ENCODE data around the gene MGP.
A peak's percentile ranks its signal among the peaks of the same experiment; 100 is the strongest.

Gene MGP

DNA sequence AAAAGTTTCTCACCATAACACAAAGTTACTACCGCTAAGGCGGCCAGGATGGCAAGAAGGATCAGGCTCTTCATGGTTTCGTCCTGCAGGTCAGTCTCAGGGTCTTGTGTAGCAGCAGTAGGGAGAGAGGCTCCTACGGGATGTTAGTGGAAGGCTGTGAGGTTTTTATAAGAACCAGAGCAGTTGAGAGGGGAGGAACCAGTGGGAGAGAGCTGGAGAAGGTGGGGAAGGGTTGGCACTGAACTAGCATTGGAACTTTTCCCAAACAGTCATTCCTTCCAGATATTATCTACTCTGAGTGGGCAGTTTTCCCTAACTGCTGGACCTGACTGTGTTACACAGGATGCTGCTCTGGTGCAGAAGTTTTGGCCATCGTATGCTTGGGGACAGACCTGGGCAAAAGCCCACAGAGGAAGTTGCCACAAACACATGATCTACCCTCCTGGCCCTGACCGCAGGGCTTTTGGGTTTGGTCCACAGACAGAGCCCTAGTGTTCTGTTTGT is at the start of gene MGP:
MGP (minus strand) TSS at position 137 of the 504 bp plus-strand sequence; CDS start at position 74, 63 bp downstream.
- DNase-seq = peak in 4 of 42 donors; percentile 10 to 37 (median 22)
- intact Hi-C loops (cut with DNase I) = no loop called here

DNA sequence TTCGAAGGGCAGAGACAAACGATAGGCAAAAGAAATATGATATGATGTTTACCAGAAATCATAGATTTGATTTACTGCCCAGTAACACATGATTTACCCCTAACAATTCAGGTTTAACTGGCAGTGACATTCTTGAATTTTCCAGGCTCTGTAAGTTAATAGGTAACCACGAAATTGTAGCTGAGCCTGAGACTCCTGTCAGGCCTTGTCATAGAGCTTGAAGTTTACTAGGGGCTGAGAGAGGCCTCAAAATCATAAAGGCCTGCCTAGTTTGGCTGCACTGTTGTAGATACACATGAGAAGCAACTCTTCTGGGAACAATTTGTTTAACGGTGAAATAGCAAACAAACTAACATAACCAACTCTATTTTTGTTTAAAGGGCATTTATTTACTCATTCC is 49.4 kb upstream of the MGP start:
- no peak for DNase-seq
- intact Hi-C loops (cut with DNase I) = no loop called here

DNA sequence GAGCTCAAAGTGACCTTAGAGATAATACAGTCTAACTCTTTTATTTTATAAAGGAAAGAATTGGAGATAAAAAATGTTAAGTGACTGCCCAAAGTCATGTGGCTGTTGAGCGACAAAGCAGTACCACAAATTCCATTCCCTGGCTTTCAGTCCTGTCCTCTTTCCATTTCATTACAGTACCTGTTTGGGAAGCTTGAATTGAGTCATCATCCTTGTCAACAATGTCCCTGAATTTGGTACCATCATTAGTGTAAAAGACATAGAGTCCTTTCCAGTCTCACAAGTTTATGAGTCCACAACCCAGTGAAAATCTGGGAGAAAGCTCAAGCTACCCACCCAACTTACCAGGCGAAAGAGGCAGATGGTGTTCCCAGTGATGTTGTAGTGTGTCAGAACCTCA is 48.9 kb upstream of the MGP start:
- DNase-seq = no peak
- intact Hi-C loops (cut with DNase I) = no loop called here

DNA sequence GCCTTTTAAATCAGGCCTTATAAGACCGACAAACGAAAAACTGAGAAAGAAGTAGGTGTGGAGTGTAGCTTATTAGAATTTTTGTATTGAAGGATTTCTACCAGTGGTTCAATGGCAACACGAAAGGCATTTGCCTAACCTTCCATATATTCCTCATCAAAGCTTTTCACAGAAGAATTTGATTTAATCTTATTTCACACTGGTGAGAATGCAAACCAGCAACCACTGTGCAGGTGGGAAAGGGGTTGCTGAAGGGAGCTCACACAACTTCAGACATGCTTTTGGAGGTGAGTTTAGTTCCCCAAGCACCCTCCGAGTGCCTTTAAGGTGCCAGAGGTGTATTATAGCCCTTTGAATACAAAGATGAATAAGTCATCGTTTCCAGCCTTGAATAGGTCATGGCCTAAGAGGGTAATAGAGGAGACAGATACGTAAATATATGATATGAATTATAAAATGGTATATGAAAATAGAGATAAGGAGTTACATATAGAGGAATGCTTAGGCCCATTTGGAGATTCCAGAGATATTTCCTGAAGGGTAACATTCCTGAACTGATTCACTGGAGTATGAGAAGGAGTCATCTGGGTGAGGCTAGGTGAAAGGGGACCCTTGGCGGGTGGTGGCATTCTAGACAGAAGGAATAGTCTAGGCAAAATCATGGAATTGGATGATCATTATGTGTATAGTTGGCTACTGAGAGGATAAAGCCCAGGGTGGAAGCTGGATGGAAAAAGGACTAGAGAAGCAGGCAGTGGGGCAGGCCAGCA is 46.3 kb upstream of the MGP start:
- DNase-seq = no peak
- intact Hi-C loops (cut with DNase I) = no loop called here

DNA sequence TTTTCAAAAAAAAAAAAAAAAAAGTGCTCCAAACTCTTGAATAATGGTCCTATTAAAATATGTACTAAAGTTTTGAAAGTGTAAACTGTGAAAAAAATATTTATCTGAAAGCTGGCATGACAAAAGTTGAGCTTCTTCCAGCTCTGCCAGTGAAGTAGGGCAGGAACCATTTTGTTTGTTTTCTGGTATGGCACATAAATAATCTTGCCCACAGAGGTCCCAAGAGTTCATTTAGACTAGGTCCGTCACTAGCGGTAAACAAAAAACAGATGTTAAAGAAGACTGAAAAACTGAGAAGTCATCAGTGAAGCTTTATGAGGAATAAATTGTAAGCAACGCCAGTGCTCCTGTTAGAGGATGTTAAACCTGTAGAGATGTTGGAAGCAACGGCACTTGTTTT is 45.7 kb upstream of the MGP start:
- intact Hi-C loops (cut with DNase I) = no loop called here
- no peak for DNase-seq

DNA sequence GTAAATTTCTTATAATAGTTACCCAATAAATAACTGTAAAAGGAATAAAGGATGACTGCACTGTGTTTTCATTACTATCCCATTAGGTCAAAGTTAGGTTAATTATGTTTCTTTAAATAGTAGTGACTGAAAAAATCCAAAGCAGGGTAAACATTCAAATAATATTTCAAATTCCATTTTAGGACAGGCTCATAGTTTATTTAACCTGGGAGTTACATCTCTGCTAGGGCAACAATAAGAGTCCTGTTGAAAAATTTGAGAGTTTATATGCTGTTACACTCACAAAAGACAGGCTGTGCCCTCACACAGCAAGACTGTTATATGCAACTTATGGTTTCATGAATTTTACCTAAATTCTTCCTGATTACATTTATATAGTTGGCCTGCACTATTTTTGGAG is 44.6 kb upstream of the MGP start:
- no peak for DNase-seq
- intact Hi-C loops (cut with DNase I) = no loop called here

DNA sequence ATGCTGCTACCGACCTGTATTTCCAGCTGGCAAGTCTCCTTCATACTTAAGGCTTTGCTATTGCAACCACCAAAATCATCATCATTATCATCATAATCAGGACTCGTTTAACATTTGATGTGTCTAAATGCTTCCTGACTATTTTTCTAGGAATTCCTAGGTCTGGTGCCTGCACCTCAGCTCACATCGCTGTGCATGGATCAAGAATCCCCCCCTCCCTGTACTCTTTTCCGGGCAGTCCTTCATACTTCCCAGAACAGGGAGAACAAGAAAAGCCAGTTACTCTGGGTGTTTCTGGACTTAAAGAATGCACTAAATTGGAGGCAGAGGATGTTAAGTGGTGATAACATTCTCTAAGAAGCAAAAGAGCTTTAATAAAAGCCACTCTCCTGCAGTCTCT is 43.3 kb upstream of the MGP start:
- intact Hi-C loops (cut with DNase I) = no loop called here
- no peak for DNase-seq

DNA sequence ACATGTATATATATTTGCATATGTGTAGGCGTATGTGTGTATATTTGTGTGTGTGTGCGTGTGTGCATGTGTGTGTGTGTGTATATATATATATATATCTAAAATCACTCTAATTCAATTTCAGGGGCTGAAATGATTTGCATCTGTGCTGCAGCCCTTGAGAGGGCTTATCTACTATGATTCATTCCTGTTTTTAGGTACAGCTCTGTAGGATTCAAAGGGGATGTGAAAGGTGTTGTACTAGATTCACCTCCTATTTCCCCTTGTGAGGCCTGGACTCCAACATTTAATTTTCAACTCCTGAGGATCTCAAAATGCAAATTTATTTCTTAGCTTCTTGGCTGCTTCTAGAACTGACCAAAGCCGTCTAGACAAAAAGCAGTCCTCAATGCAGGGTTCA is 41.6 kb upstream of the MGP start:
- intact Hi-C loops (cut with DNase I) = no loop called here
- no peak for DNase-seq

DNA sequence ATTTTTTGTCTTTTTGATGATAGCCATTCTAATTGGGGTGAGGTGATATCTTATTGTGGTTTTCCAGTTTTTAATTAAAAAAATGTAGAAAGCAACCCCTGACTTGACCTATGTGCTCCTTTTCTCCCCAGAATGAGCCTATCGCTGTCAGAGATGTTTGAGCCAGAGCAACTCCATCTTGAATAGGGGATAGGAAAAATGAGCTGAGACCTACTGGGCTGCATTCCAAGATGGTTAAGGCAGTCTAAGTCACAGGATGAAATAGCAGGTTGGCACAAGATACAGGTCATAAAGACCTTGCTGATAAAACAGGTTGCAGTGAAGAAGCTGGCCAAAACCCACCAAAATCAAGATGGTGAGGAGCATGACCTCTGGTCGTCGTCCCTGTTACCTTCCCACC is 38.9 kb upstream of the MGP start:
- intact Hi-C loops (cut with DNase I) = no loop called here

DNA sequence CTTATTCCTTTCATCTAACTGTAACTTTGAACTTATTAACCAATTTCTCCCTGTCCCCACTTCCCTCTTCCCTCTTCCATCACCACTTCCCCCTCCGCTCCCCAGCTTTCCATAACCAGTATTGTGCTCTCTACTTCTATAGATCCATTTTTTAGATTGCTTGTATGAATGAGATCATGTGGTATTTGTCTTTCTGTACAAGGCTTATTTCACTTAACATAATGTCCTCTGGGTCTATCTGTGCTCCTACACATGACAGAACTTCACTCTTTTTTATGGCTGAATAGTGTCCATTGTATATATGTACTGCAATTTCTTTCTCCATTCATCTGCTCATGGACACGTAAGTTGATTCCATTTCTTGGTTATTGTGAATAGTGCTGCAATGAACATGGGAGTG is 38.3 kb upstream of the MGP start:
- intact Hi-C loops (cut with DNase I) = no loop called here
- DNase-seq = no peak

More for the DNA sequence above, 38.9 kb upstream of the MGP start:
- no peak for DNase-seq

DNA sequence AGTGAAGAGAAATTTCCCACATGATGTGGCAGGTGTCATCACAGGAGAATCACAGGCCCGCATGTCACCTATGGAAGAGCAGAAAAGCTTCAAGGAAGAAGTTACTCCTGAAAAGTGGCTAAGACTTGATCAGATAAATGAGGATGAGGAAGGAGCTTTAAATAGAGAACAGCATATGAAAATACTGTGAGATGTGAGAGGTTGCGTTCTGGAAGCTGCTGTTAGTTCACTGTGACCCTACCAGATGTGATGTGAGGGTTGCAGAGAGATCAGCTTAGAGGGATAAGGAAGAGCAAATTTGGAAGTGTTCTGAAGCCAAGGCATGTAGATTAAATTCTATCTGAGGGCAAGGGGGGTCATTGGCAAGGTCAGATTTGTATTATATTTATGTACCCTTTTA is 35.6 kb upstream of the MGP start:
- intact Hi-C loops (cut with DNase I) = no loop called here
- no peak for DNase-seq

DNA sequence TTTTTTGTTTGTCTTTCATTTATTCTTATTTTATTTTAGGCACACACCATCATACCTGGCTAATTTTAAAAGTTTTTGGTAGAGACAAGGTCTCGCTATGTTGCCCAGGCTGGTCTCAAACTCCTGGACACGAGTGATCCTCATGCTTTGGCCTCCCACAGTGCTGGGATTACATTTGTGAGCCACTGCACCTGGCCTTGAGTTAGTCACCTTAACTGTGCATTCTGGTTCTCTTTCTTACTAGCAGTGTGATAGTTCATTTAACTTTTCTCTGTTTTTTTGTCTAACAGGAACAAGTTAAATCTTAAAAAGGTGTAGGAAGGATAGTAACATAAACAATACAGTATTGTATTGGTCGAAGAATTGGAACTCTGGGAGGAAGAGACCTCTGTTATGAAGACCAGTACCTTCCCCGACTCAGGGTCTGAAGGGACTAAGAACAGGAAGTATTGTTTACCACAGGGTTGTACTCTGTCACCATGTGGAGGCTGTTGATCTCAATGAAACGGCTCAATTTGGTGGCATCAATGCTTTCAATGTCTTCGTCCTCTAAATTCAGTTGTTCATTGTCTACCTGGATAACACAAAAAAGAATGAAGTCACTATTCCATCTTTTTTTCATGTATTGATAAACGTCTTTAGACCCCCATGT is 34.9 kb upstream of the MGP start:
- no peak for DNase-seq
- intact Hi-C loops (cut with DNase I) = no loop called here

DNA sequence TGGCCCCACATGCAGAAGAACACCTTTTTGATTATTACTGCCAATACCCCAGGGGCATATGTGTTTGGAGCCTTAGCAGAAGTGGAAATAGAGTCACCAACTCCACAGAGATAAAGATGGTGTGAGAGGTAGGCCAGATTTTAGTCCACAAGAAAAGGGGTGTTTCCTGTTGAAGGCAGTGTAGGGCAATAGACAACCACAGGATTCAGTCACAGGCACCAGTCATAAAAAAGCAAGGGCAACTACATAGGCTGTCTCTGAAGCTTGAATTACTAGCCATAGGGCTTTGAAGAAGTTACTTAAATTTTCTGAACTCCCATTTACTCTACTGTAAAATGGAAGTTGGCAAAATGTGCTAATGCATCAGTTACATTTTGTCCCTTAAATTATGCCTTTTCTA is 33.8 kb upstream of the MGP start:
- DNase-seq = no peak
- intact Hi-C loops (cut with DNase I) = no loop called here

DNA sequence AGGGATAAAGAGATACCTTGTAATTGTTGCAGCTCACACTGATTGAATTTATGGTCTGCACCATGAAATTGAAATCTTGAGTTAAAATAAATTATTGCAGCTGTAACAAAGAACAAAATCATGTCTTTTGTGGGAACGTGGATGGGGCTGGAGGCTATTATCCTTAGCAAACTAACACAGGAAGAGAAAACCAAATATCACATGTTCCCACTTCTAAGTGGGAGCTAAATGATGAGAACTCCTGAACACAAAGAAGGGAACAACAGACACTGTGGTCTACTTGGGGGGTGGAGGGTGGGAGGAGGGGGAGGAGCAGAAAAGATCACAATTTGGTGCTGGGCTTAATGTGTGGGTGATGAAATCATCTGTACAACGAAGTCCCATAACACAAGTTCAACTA is 30.1 kb upstream of the MGP start:
- DNase-seq = no peak

DNA sequence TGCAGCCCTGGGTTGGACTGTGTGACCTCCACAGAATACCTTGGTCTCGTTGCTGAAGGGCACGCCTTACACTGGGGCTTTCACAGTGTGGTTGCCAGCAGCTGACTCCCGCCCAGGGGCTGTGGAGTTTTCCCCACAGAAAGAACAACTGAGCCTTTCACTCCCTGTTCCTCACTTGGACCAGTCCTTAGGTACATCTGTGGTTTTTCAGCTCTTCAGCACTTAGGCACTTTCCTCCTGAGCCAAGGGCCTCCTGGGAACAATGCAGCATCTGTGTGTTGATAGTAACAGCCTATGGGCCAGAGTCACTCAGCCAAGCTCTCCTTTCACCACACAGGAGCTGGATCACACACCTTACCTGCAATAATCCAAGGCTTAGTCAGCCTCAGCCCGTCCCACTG is 27.7 kb upstream of the MGP start:
- DNase-seq = no peak
- intact Hi-C loops (cut with DNase I) = no loop called here

More for the DNA sequence above, 30.1 kb upstream of the MGP start:
- intact Hi-C loops (cut with DNase I) = no loop called here

DNA sequence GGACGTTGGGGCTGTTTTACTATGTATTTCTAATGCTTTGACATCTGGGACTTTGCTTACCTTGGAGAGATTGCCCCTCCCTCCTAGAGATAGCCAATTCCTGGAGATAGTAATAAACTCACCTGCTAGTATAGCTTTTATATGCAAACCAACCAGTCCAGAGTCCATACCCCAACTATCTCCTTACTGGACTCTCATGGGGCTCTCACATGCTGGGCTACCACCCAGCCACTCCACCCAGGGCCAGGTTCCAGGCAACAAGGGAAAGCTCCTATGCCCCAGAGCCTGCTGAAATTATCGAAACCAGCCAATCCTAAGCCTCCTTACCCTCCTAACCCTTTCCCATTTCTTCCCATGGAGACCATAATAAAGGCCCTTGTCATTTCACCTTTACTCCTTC is 25.5 kb upstream of the MGP start:
- intact Hi-C loops (cut with DNase I) = no loop called here
- DNase-seq = no peak

DNA sequence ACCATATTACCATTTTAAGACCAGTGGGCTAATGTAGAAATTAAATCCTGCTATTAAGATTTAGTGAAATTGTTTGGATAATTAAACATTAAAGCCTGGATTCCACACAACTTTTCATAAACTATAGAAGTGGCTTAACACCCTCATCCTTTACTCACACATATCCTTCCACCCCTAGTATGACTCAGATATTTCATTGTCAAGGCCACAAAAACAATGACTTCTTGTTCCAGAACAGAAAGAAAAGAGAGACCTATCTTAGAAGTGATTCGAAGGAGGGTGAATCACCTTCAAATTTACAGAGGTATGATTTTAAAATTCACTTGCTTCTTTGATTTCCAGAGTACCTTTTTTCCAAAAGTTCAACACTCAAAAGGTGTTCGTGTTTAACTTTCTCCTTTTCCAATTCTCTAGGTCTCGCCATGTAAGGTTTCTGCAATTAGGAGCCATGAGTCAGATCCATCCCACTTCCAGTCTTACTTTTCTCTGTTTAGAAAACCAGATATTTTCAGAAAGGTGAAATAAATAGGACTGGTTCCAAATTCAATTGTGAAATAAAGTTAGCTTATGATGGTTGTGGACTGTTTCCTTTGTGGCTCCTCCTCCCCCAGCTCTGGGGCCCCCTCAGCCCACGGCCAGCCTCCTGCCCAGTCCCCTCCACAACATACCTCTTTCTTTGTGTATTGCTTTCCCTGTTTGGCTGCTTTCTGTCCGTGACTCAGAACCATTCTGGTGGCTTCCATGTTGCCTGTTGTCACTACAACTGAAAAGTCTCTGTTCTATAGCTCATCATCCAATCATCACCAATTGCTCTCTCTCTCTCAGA is 24.6 kb upstream of the MGP start:
- intact Hi-C loops (cut with DNase I) = no loop called here
- no peak for DNase-seq

DNA sequence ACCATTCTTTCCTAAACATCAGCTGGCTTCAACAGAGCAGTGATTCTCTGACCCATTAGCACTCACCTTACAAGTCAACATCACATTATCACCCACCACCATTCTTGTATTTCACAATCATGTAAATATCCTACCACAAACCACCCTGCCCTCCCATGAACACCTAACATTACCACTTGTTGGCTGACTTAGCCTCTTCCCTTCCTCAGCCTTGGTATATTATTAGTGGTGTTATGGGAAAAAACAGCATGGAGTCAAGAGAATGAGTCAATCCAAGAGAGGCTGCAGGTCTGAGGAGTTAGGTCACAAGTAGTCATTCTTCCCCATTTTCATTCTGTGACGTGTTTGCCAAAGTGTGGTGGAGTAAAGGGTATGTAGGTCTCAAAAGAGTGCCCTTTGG is 22.3 kb upstream of the MGP start:
- intact Hi-C loops (cut with DNase I) = no loop called here
- DNase-seq = no peak

DNA sequence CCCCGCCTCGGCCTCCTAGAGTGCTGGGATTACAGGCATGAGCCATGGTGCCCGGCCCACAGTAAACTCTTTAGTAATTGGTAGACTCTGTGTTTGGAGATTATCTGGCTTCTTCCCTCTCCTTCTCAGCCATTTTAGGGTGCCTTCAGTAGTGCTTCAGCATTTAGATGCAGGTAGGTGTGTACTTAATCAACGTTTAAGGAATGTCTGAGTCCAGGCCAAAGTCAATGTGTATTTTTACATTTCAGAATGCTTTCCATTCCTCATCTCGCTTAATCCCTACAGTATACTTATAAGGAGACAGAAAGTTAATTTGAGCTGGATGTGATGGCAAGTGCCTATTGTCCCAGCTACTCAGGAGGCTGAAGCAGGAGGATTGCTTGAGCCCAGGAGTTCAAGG is 20.5 kb upstream of the MGP start:
- intact Hi-C loops (cut with DNase I) = no loop called here
- DNase-seq = no peak

Data from head of caudate nucleus (tissue), 42 donors.